Measurements from ENCODE around the gene FRS3. TPM values are rescaled to one million over a fixed set of nuclear protein-coding genes. Genes with fewer than 3 reads are reported as not detected.

FRS3 gene
- total RNA-seq (2014; rRNA removed; shearing (Covaris generic)) (3.3 and 4.9 TPM in 2 replicates), polyA plus RNA-seq (2016; fragmentation: Nextera tagmentation; extraction: Ambion mirVana) (1.3 and 2.0 TPM in 2 replicates)
- long read RNA-seq = 0 reads

GRCh38 chr6:41779788-41780550, at the start of gene FRS3:
FRS3 (minus strand) TSS chr6:41779900; CDS start chr6:41776987, 2,913 bp downstream.
- H3K36me3 Mint-ChIP-seq (ENCODE audit: low read depth) = peaks cover 1% of the 10 kb centered on the region; the same call in 1 of the 3 replicates
- peak within 1 kb of the TSS; percentile 98 for H3K4me2 ChIP-seq
- peaks cover 52% of the 10 kb centered on the region for H3K27me3 ChIP-seq (ENCODE audit: insufficient read depth)
- peaks cover 47% of the 10 kb centered on the region for H3K27me3 Mint-ChIP-seq (ENCODE audit: insufficient read depth, low read depth, poor library complexity)
- no peak within 1 kb of the TSS for H3K27ac ChIP-seq (ENCODE audit: low read depth)
- 0 out of 2 replicates have a peak, but pooled peaks cover 7% of the 10 kb centered on the region for H3K79me2 ChIP-seq (replicated peaks; ENCODE audit: insufficient read depth)
- ATAC-seq (peak; percentile 79), DNase-seq (ENCODE audit: low spot score) (peak; percentile 97)
- peak within 1 kb of the TSS; percentile 52; the same call in 1 of the 2 replicates for H3K27ac Mint-ChIP-seq
- H3K4me1 ChIP-seq (ENCODE audit: insufficient read depth) = peaks cover 23% of the 10 kb centered on the region
- peak within 1 kb of the TSS; percentile 87 for H3K4me3 ChIP-seq
- peaks cover 19% of the 10 kb centered on the region for H3K4me1 Mint-ChIP-seq
- H2AFZ ChIP-seq = peak within 1 kb of the TSS; percentile 96
- TF ChIP-seq CTCF (conservative IDR thresholded peaks at IDR 0.05; ENCODE audit: low read depth in 2 of 2) (peak; percentile 83 to 100), JUNB (IDR thresholded peaks at IDR 0.05; ENCODE audit: unreplicated experiment) (no peak), ETS1 (IDR thresholded peaks at IDR 0.05) (peak; percentile 70), NANOG (IDR thresholded peaks at IDR 0.05; ENCODE audit: borderline replicate concordance) (no peak), REST (IDR thresholded peaks at IDR 0.05; ENCODE audit: unreplicated experiment) (peak; percentile 24), EZH2 (IDR thresholded peaks at IDR 0.05; ENCODE audit: low read depth, unreplicated experiment) (no peak), ZNF331 (CRISPR knock-in tag; IDR thresholded peaks at IDR 0.05; ENCODE audit: low read depth) (no peak), POLR2AphosphoS5 (IDR thresholded peaks at IDR 0.05; ENCODE audit: low read depth) (peak; percentile 71), ZNF114 (CRISPR knock-in tag; IDR thresholded peaks at IDR 0.05) (no peak), CREB1 (CRISPR knock-in tag; IDR thresholded peaks at IDR 0.05; ENCODE audit: low read depth) (peak; percentile 67)
- peak within 1 kb of the TSS; percentile 89 for H3K4me3 Mint-ChIP-seq
- no peaks in the 10 kb centered on the region for H3K9me2 ChIP-seq (ENCODE audit: insufficient read depth)
- peaks cover 5% of the 10 kb centered on the region; the same call in 1 of the 2 replicates for H3F3A ChIP-seq (replicated peaks; ENCODE audit: low read depth)
- H4K20me1 ChIP-seq (replicated peaks; ENCODE audit: insufficient read depth) = no peaks in the 10 kb centered on the region
- no peaks in the 10 kb centered on the region for H3K9me3 Mint-ChIP-seq
- no peaks in the 10 kb centered on the region for H3K36me3 ChIP-seq (ENCODE audit: insufficient read depth)

Measured in GM23338 (cell line).